GM18873 (cell line): ENCODE data around the gene SDHC.
"Not testable (repeated sequence)": the region's sequence is repeated elsewhere in the genome, so short reads cannot be mapped to it uniquely, and the experiment has no call there.

ENCODE experiments used
- ATAC-seq: cut with Tn5 transposase; IDR thresholded peaks from one replicate; pipeline ENCODE4 v1.9.1; 2021; ENCODE audit warnings: mild to moderate bottlenecking, moderate library complexity, moderate number of reproducible peaks; ENCODE audit not compliant: unreplicated experiment, low FRiP score

Gene SDHC

GRCh38 chr1:161409848-161410635 lies 95.9 kb downstream of the SDHC start:
- not testable (repeated sequence) for ATAC-seq

GRCh38 chr1:161410636-161410970 lies 96.4 kb downstream of the SDHC start:
- ATAC-seq = not testable (repeated sequence)
